Immature natural killer cell (primary cell): ENCODE results near the gene ERO1B. TPM values are rescaled to one million over a fixed set of nuclear protein-coding genes. Genes with fewer than 3 reads are reported as not detected.

ENCODE experiments used
- DNase-seq, 3 donors: peaks; one replicate each; pipeline ENCODE4 v3.0.0; 2022; ENCODE audit warnings: mixed read lengths in 1 of 3
- H3K27ac Mint-ChIP-seq, 6 donors: one replicate each; pipeline ENCODE4 v1.8.0; 2020; ENCODE audit warnings: mixed read lengths in 6 of 6, mild to moderate bottlenecking in 5 of 6, inconsistent platforms in 4 of 6, moderate library complexity in 3 of 6
- H3K27me3 Mint-ChIP-seq, 3 donors: one replicate each; pipeline ENCODE4 v1.8.0; 2020 to 2021; ENCODE audit warnings: low read depth in 3 of 3, mild to moderate bottlenecking in 3 of 3, mixed read lengths in 3 of 3, moderate library complexity in 3 of 3, inconsistent platforms in 1 of 3
- H3K36me3 Mint-ChIP-seq, 3 donors: one replicate each; pipeline ENCODE4 v1.8.0; 2020; ENCODE audit warnings: mixed read lengths in 3 of 3, inconsistent platforms in 2 of 3, mild to moderate bottlenecking in 2 of 3
- H3K4me1 Mint-ChIP-seq, 2 donors: one replicate each; pipeline ENCODE4 v1.8.0; 2020; ENCODE audit warnings: inconsistent platforms in 2 of 2, mild to moderate bottlenecking in 2 of 2, mixed read lengths in 2 of 2, moderate library complexity in 1 of 2
- H3K4me3 Mint-ChIP-seq, 5 donors: one replicate each; pipeline ENCODE4 v1.8.0; 2020; ENCODE audit warnings: mild to moderate bottlenecking in 5 of 5, mixed read lengths in 5 of 5, inconsistent platforms in 3 of 5, moderate library complexity in 3 of 5
- H3K9me3 Mint-ChIP-seq, 6 donors: one replicate each; pipeline ENCODE4 v1.8.0; 2020; ENCODE audit warnings: mild to moderate bottlenecking in 6 of 6, mixed read lengths in 6 of 6, inconsistent platforms in 4 of 6, moderate library complexity in 3 of 6
- polyA plus RNA-seq, 3 donors: library from polyadenylated mRNA; unstranded; fragments of 300-500 nt; fragmentation: Illumina TruSeq; gene quantifications; one replicate each; pipeline ENCODE4 v1.2.3, GENCODE V29; 2021

The ERO1B gene
- polyA plus RNA-seq, 3 donors from 2014 or later: 2.0 to 2.1 (median 2.0) TPM

GRCh38 chr1:236313427-236313826 lies 31.7 kb upstream of the ERO1B start:
- Mint-ChIP-seq H3K27me3 (peaks cover 3 to 5% (median 3%) of the 10 kb centered on the region in 3 donors), H3K36me3 (no peaks in the 10 kb centered on the region), H3K9me3 (no peaks in the 10 kb centered on the region), H3K27ac (no peak overlapping the region), H3K4me3 (no peak overlapping the region), H3K4me1 (no peaks in the 10 kb centered on the region)
- DNase-seq: no peak

- H3K36me3 Mint-ChIP-seq: no peaks in the 10 kb centered on the region
Observed at GRCh38 chr1:236311040-236311439, 29.3 kb upstream of the ERO1B start.

GRCh38 chr1:236308827-236309226 lies 27.1 kb upstream of the ERO1B start:
- Mint-ChIP-seq H3K27me3 (peaks cover 1 to 5% (median 3%) of the 10 kb centered on the region in 3 donors), H3K27ac (no peak overlapping the region), H3K4me3 (no peak overlapping the region), H3K4me1 (no peaks in the 10 kb centered on the region), H3K9me3 (no peaks in the 10 kb centered on the region), H3K36me3 (no peaks in the 10 kb centered on the region)
- no peak for DNase-seq

More at GRCh38 chr1:236311040-236311439, 29.3 kb upstream of the ERO1B start:
- Mint-ChIP-seq H3K4me1 (no peaks in the 10 kb centered on the region), H3K4me3 (no peak overlapping the region), H3K27me3 (peaks cover 2 to 5% (median 3%) of the 10 kb centered on the region in 3 donors), H3K27ac (no peak overlapping the region), H3K9me3 (no peaks in the 10 kb centered on the region)
- DNase-seq: no peak

GRCh38 chr1:236307435-236307834 lies 25.7 kb upstream of the ERO1B start:
- Mint-ChIP-seq H3K9me3 (no peaks in the 10 kb centered on the region), H3K27ac (no peak overlapping the region), H3K36me3 (no peaks in the 10 kb centered on the region), H3K27me3 (peaks cover 1 to 5% (median 3%) of the 10 kb centered on the region in 3 donors), H3K4me3 (no peak overlapping the region), H3K4me1 (no peaks in the 10 kb centered on the region)
- DNase-seq: no peak

GRCh38 chr1:236304682-236305081 lies 22.9 kb upstream of the ERO1B start:
- Mint-ChIP-seq H3K4me3 (no peak overlapping the region), H3K9me3 (no peaks in the 10 kb centered on the region), H3K27me3 (peaks cover 0 to 3% (median under 1%) of the 10 kb centered on the region in 3 donors), H3K36me3 (no peaks in the 10 kb centered on the region), H3K27ac (no peak overlapping the region), H3K4me1 (no peaks in the 10 kb centered on the region)
- no peak for DNase-seq

GRCh38 chr1:236303675-236304074 lies 21.9 kb upstream of the ERO1B start:
- H3K27ac Mint-ChIP-seq: no peak overlapping the region

GRCh38 chr1:236302941-236303340 lies 21.2 kb upstream of the ERO1B start:
- DNase-seq: no peak
- H3K27me3 Mint-ChIP-seq: peaks cover 0 to 3% (median 2%) of the 10 kb centered on the region in 3 donors
- no peaks in the 10 kb centered on the region for H3K9me3 Mint-ChIP-seq
- no peak overlapping the region for H3K4me3 Mint-ChIP-seq
- no peaks in the 10 kb centered on the region for H3K36me3 Mint-ChIP-seq
- H3K27ac Mint-ChIP-seq: no peak overlapping the region
- no peaks in the 10 kb centered on the region for H3K4me1 Mint-ChIP-seq

More at GRCh38 chr1:236303675-236304074, 21.9 kb upstream of the ERO1B start:
- H3K36me3 Mint-ChIP-seq: no peaks in the 10 kb centered on the region
- H3K9me3 Mint-ChIP-seq: no peaks in the 10 kb centered on the region
- DNase-seq: no peak
- no peak overlapping the region for H3K4me3 Mint-ChIP-seq
- H3K4me1 Mint-ChIP-seq: no peaks in the 10 kb centered on the region
- peaks cover 0 to 3% (median 0%) of the 10 kb centered on the region in 3 donors for H3K27me3 Mint-ChIP-seq

- no peak for DNase-seq
- no peak overlapping the region for H3K4me3 Mint-ChIP-seq
- no peak overlapping the region for H3K27ac Mint-ChIP-seq
- H3K36me3 Mint-ChIP-seq: no peaks in the 10 kb centered on the region
- no peaks in the 10 kb centered on the region for H3K9me3 Mint-ChIP-seq
- H3K27me3 Mint-ChIP-seq: peaks cover 0 to 3% (median 2%) of the 10 kb centered on the region in 3 donors
- H3K4me1 Mint-ChIP-seq: no peaks in the 10 kb centered on the region
Observed at GRCh38 chr1:236301958-236302335, 20.2 kb upstream of the ERO1B start.

- H3K36me3 Mint-ChIP-seq: no peaks in the 10 kb centered on the region
- H3K4me3 Mint-ChIP-seq: no peak overlapping the region
- H3K27me3 Mint-ChIP-seq: peaks cover 0 to 3% (median 2%) of the 10 kb centered on the region in 3 donors
- no peaks in the 10 kb centered on the region for H3K9me3 Mint-ChIP-seq
- no peaks in the 10 kb centered on the region for H3K4me1 Mint-ChIP-seq
- no peak for DNase-seq
- no peak overlapping the region for H3K27ac Mint-ChIP-seq
Observed at GRCh38 chr1:236301080-236301957, 19.6 kb upstream of the ERO1B start.

- no peak for DNase-seq
- no peaks in the 10 kb centered on the region for H3K9me3 Mint-ChIP-seq
- no peak overlapping the region for H3K4me3 Mint-ChIP-seq
- H3K27me3 Mint-ChIP-seq: peaks cover 0 to 2% (median 1%) of the 10 kb centered on the region in 3 donors
- no peak overlapping the region for H3K27ac Mint-ChIP-seq
- no peaks in the 10 kb centered on the region for H3K36me3 Mint-ChIP-seq
- no peaks in the 10 kb centered on the region for H3K4me1 Mint-ChIP-seq
Observed at GRCh38 chr1:236297161-236297560, 15.4 kb upstream of the ERO1B start.

- Mint-ChIP-seq H3K27ac (no peak overlapping the region), H3K4me3 (no peak overlapping the region), H3K9me3 (no peaks in the 10 kb centered on the region), H3K4me1 (no peaks in the 10 kb centered on the region), H3K27me3 (peaks cover 0 to 4% (median 2%) of the 10 kb centered on the region in 3 donors), H3K36me3 (no peaks in the 10 kb centered on the region)
- no peak for DNase-seq
Observed at GRCh38 chr1:236292425-236292824, 10.7 kb upstream of the ERO1B start.

- Mint-ChIP-seq H3K27ac (no peak overlapping the region), H3K27me3 (peaks cover 0 to 4% (median 2%) of the 10 kb centered on the region in 3 donors), H3K4me3 (no peak overlapping the region), H3K36me3 (no peaks in the 10 kb centered on the region), H3K9me3 (no peaks in the 10 kb centered on the region), H3K4me1 (no peaks in the 10 kb centered on the region)
- DNase-seq: no peak
Observed at GRCh38 chr1:236289492-236290131, 7.9 kb upstream of the ERO1B start.

GRCh38 chr1:236288620-236288976 lies 6.8 kb upstream of the ERO1B start:
- H3K27me3 Mint-ChIP-seq: peaks cover 2 to 7% (median 3%) of the 10 kb centered on the region in 3 donors
- DNase-seq: no peak
- H3K27ac Mint-ChIP-seq: no peak overlapping the region
- no peaks in the 10 kb centered on the region for H3K36me3 Mint-ChIP-seq
- no peak overlapping the region for H3K4me3 Mint-ChIP-seq
- H3K4me1 Mint-ChIP-seq: no peaks in the 10 kb centered on the region
- H3K9me3 Mint-ChIP-seq: no peaks in the 10 kb centered on the region
